Measurements from ENCODE around the gene APBA1.
A peak's percentile ranks its signal among the peaks of the same experiment; 100 is the strongest.

Gene APBA1

DNA sequence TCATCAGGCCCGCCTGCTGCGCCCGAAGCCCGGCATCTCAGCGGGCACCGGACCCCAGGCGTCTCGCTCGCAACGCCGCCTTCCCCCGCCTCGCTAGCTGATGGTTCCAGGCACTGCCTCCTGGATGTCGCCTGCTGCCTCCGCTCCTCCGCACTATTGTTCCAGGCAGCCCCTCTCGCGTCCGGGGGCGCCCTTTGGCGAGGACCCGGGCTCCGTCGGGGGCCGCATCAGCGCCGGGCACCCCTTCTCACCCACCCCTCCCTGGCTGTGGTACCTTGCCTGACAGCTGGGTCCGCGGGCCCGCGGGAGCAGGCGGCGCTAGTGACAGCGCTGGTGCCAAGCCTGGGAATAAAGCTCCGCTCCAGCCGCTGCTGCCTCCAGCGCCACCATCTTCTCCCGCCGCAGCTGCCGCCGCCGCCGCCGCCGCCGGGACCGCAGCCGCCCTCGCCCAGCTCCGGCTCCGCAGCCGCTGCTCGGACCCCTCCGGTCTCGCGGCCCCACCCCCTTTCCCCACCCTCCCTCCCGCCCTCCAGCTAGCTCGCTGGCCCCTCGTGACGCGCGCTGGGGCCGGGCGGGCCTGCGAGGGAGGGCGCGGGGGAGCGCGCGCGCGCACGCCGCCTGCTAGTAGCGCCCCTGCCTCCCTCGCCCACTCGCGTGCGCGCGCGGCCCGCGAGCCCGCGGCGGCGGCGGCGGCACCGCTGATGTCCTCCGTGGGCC is at the start of gene APBA1:
Gene APBA1, minus strand, starts transcription at position 493 of the 717 bp plus-strand sequence.
- DNase-seq, result no peak

DNA sequence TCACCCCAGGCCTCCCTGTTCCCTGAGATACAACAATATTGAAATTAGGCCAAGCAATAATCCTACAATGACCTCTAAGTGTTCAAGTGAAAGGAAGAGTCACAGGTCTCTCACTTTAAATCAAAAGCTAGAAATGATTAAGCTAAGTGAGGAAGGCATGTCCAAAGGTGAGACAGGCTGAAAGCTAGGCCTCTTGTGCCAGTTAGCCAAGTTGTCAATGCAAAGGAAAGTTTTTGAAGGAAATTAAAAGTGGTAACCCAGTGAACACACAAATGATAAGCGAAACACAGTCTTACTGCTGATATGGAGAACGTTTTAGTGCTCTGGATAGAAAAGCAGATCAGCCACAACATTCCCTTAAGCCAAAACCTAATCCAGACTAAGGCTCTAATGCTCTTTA is 47.8 kb upstream of the APBA1 start:
- DNase-seq, result no peak

DNA sequence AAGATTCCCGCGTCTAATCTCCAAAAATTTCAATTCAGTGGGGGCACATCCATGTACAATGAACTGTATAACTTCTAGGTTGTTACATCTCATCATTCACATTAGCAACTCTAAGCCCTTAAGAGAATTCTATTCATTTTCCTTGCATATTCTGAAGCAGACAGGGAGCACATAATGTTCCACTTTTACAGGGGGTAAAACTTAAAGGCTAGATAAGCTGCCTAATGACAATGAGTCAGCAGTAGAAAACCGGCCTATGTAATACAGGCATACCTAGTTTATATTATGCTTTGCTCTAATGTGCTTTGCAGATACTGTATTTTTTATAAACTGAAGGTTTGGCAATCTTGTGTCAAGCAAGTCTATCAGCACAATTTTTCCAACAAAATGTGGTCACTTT is 47.2 kb upstream of the APBA1 start:
- DNase-seq, result no peak

DNA sequence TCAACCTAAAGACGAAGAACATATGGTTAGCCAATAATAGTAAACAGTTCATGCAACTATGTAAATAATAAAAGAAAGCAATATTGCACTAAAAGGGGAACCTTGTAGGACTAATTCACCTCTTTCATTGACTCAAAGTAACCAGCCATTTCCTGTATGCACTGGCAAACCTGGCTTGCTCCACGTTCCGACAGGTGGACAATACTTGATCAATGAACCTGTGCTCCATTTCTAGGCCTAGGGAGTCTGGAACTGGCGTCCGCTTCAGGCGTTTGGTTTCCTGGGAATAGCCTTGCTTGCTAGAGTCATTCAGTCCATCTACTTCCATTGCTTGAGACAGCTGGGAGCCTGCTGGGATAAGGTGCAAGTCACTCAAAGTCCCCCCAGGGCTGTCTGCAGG is 46.0 kb upstream of the APBA1 start:
- DNase-seq, result no peak

DNA sequence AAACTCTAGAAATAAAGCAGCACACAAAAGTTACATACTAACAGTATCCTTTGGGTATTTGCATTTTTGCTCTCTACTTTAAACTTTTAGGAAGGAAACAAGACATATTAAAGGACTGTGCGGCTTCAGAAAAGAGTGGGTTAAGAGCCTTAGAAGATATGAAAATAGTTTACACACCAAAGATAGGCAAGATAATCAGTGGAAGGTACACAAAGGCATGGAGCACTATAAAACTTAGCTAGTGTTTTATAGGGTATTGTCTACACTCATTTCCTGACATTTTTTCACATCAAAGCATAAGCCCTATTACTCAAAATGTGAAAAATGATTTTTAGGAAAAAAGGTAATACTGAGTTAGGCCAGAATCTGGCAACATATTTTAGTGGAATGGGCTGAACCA is 43.7 kb upstream of the APBA1 start:
- no peak for DNase-seq

DNA sequence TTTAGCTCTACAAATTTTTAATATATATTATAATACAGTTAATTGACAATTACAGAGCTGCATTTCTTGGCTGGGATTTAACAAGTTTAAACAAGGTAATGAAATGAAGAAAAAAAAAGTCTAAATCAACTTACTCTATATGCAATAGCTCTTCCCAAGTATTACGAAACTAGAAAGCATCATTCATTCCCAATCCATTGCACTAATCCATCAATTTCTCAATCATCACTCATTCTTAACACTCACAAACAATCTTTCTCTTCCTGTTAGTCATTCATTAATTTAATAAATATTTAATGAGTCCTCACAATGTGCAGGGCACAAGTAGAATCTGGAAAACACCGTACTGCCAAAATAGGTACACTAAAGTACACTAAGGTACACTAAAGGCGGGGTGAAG is 42.9 kb upstream of the APBA1 start:
- no peak for DNase-seq

DNA sequence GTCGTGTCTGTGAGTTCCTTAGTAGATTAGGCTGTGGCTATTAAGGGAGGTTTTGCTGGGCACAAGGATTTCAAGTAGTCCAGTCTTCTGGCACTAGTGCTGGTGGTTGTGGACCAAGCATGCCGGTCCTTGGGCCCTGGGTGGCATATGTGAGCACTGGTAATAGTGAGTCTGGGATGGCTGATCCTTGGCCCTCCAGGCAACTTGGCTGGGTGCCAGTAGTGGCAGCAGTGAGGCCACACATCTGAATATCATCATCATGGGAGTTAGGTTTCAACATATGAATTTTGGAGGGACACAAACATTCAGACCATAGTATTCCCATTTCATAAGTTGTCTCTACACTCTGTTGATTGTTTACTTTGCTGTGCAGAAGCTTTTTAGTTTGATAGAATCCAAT is 25.3 kb upstream of the APBA1 start:
- no peak for DNase-seq

DNA sequence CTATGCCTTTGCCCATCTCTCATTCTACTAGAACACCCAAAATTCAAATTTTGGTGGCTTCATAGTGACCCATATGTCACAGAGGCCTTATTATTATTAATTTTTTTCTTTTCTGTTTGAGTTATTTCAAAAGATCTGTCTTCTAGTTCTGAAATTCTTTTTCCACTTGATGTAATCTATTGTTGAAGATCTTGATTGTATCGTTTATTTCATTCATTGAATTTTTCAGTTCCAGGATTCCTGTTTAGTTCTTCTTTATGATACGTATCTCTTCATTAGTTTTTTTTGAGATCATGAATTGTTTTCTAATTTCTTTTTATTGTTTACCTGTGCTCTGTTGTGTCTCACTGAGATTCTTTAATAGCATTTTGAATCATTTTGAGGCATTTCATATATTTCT is 24.6 kb upstream of the APBA1 start:
- DNase-seq, result no peak

DNA sequence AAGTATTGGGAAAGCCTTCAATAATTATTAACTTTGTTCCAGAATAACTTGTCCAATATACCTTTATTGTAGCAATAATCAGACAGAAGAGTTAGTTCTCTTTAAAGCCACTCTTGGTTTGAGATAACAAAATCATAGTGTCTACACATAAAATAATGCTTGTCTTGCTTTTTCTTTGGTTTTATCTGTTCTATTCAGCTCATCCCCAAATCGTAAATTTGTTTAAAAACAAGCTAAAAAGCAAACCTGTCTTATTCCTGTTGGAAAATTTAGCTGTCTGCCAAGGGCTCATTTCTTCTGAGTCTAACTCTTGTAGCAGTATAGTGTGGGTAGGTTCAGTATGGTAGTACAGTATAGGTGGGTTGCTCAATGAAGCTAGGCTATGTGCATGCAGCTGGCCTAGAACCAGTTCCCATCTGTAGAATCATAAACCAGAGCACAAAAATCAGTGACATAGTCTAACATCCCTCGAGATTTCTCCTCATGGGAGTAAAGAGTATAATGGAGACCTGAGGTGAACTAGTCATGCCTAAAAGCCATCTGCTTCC is 17.9 kb upstream of the APBA1 start:
- DNase-seq, result no peak

DNA sequence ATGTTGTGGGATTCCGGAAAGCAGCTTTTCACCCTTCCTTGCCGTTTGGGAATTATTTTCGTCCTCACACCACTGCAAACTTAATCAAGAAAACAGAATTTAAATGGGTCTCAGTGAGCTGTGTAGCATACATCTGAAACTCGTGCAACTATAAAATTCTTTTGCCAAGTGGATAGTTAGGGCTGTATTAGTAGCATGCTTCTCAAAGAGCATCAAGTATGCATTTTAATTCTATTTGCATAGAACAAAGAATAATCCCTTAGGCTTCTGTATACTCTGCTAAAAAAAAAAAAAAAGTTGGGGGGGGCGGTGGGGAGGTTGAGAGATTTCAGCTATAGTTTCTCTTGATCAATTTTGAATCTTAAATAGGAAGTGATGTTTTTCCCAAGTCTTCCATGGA is 11.8 kb upstream of the APBA1 start:
- no peak for DNase-seq

DNA sequence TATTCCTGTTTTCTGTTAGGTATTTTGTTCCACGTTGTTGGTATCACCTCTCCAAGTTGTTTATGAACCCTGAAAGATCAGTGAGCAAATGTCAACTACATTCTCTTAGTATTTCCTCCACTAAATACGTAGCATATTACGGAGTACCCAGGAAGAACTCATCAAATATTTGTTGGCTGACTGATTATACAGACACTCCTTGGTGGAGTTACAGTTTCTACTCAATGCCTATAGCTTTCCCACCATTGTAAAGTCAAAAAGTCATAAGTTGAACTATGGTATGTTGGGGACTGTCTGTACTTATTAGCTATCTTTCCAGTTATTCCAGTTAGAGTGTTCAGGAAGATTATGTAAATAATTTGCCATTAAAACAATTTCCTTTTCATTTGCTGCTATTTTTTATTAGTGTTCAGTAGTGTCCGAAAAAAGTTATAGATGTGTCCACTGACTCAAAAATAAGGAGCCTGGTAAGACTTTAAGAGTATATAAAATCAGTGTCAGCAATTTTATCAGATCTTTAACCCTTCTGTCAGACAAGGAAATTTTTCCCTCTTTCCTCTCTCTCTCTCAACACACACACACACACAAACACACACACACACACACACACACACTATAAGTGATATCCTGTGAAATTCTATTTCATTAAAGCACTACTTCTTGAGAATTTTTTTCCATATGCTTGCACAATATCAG is 6.8 kb upstream of the APBA1 start:
- DNase-seq, result no peak

DNA sequence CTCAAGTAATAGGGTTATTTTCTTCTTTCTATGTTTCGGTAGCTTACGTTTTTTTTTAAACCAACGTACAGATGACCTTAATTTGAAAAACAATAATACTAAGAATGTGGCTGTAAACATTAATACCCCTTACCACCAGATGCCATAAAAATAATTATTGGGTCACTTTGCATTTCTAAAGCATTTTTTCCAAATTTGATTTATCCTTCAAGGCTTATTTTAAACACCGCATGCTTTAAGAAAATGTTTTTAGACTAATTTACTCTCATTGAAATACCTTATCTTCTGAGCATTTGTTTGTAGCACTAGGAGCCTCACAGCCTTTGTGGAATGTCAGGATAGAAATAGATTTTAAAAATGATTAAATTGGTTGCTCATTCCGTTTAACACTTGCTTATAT is 5.8 kb upstream of the APBA1 start:
- no peak for DNase-seq

DNA sequence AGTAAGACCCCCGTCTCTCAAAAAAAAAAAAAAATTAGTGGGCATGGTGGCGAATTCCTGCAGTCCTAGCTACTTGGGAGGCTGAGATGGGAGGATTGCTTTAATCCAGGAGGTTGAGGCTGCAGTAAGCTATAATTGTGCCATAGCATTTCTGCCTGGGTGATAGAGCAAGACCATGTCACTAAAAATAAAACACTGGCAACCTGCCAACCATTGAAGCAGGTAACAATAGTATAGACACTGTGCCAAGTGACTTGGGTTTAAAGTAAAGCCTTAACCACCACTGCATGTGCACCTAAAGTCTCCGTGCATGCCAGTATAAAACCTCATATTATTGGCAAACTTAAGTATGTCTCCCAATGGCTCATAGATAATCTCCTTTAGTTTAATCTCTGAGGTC is 3.4 kb upstream of the APBA1 start:
- DNase-seq, result no peak

DNA sequence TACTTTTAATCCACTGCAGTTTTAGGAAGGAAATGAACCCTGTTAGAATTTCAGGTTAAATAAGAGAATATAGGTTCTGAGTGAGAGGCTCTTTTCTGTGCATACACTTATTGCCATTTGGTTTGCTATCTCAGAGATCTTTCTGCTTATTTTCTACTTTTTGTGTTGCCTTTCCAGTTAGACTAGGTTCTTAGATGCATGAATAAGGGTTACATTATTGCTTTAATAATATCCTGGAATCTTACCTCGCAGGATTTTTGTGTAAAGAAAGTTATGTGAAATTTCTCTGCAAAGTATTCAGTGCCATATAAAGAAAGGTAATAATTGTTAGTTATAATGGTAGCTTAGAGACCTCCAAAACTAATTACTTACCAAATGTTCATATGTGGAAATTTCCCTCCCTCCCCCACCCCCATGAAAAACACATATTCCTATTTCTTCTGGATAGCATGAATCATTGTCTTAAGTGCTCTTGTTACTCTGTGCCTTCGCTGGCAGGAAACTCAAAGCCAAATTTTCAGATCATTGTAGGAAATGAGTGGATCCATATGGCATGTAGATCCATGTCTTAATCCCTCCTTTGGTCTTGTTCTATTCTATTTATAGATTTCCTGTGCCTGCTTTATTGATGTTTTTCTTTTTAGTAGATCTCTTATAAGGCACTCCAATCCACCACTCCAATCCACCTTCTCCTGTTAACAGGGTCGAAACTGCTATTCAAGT is 2.7 kb upstream of the APBA1 start:
- DNase-seq, result no peak

DNA sequence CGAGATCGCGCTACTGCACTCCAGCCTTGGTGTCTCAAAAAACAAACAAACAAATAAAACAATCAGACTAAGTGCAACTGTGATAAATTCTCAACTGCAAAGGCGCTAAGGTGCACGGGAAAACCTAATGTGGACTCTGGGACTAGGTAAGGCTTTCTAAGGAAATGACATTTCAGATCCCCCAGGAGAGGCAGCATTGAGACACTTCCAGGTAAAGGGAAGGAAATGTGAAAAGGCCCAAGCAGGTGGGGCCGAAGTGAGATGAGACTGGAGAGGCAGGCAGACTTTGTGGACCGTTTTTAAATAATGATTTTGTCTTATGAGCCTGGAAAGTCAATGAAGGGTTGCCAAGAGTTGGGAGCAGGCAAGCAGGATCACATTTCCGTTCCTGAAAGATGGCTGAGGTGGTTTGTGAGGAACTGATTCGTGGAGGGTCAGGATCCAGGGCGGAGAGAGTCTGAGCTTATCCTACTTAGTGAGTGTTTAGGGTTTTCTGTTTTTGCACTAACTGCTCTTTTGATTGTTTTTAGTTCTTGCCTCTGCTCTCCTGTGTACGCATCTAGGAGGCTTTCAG is 2.0 kb upstream of the APBA1 start:
- no peak for DNase-seq

DNA sequence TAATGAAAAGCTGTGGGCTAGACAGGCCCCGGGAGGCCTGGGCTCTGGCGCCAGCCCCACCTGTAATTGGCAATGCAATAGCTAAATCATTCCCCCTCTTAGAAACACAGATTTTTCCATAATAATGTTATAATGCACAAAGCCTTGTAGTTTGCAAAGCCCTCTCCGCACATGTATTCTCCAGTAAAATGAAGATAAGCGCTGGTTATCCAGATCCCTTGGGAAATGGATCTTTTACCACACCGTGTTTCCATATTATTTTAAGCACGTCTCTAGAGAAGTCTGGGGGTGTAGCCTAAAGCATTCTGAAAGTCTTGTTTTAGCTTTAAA is 1.1 kb upstream of the APBA1 start:
- DNase-seq, result no peak

DNA sequence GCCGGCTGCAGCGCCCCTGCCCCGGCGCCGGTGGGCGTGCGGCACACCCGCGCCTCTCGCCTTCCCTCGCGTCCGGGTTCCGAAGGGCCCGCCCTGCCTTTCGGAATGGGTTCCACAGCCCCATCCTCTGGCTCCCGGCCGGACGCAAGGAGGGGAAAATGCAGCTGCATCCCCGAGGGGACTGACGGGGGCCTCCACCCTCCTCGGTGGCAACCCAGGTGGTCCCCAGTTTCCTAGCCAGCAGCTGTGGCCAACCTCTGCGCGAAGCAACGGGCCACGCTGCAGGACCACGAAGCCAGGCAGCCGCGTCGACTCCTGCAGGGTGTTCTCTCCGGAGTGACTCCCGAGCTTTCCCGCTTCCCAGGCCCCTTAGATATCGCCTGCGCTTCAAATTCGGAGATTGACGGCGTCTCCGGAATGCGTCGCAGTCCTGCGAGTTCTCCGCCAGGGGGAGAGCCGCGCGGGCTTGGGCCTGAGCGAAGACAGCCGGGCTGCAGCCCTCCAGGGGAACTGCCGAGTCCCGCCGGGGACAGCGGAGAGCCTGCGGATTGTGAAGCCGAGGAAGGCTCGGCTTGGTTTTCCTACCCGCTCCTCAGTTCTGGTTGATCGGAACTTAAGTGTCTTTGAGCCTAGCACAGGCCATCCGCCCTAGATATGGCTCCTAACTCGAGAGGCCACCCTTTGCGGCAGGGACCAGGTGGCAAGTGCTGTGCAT is 582 bp upstream of the APBA1 start:
- DNase-seq, result peak; percentile 33

DNA sequence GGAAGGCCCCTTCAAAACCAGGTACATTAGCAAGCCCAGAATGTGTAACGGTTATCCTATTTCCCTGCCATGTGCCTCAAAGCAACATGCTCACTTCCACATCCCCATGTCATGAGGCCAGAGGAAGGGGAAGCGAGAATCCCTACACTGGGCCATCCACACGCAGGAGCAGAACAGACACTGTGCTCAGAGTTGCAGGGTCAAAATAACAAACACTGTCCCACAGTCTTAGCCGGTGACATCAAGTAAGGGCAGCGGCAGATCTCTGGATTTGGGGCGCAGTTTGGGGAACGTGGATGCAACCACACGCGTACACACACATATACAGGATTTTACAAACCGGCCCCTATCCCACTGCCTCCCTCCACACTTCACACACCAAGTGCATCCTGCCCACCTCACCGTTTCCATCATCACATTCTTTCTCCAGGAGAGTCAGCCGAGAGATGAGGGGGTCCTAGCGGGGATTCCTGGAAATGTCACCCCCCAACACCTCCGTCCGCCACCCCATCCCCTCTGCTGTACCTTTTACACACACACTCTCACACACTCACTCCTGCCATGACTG is 776 bp downstream of the APBA1 start:
- no peak for DNase-seq

DNA sequence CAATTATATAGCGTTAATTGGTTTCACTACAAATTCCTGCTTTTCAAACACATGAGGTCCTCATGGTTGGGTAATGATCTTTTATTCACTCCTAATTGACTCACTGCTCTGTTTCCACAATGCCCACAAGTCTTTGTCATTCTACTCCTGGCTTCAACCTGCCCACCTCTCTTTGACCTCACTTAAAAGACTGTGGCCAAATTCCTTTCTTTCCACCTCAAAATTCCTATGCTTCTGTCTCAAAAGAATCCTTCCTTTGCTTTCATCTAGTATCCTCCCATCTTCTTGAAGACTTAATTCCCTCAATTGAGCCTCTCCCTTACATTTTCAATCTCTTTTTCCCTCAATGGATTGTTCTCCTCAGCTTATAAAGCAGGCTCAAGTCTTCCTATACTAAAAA is 4.9 kb downstream of the APBA1 start:
- DNase-seq, result no peak

DNA sequence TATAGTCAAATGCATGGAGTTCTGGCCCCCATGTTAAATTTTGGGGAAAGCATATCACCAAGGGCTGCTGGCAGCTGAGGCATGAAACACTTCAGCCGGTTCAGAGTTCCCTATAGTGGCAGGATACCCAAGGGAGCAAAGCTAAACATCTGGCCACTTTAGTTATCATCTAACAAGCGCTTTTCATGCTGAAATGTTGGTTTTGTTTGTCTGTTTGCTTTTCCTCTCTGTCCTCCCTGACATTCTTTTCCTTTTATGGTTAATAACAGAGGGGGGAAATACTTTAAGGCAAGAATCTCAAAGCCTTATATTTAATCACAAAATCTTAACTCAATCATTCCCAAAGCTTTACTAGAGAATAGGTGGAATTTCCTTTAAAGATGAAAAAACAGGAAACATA is 11.9 kb downstream of the APBA1 start:
- DNase-seq, result no peak

DNA sequence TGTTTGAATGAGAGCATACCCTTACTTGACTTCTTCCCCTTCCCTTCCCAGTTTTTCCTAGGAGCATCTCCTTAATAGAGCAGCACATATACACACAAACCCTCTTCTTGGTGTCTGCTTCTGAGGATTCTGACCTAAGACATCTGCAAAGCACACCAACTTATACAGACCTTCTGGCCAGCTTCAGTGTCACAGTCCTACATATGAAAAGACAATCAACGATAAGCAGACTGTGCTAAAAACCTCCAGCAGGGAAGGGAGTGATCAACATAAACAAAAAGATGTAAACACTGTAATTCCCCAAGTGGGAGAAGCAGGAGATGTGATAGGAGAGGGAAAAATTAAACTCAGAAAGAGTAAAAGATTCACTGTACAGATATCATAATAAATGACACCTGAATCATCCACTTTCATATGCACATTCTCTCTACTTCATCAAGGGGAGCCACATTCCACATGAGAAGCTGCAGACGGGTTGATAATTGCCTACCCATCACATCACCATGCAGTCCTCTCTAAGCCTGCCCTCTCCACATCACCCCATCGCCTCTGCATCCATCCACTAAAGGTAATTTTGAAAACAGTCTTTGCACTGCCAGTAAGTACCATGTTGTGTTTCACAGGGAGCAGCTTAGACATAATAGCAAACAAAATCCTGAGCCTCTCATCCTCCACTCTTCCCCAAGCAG is 13.0 kb downstream of the APBA1 start:
- DNase-seq, result no peak

DNA sequence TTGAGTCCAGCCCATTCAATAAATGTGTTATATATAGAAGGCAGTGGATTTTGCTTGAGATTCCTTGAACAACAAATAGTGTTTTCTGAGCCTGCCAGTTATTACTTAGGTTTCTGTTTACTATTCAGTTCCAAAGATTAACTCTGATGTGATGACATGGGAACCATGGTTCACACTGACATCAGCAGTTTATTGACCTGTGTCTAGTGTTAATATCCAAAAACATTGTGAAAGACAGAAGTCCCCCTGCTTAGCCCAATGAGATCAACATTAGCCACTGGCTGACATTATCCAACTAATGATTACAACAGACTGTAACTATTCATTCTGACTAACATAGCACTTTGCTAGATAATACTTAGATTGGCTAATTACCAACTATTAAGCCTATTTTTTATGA is 14.9 kb downstream of the APBA1 start:
- DNase-seq, result no peak
